Measurements from ENCODE around the gene CRISP2.
A peak's percentile ranks its signal among the peaks of the same experiment; 100 is the strongest.

CRISP2 gene

GRCh38 chr6:49653942-49654341, 59.4 kb downstream of the CRISP2 start:
- DNase-seq (ENCODE audit: low spot score) = no peak

GRCh38 chr6:49653438-49653837, 59.9 kb downstream of the CRISP2 start:
- DNase-seq (ENCODE audit: low spot score) = no peak

- no peak for DNase-seq (ENCODE audit: low spot score)
Observed at GRCh38 chr6:49651239-49651638, 62.1 kb downstream of the CRISP2 start.

- no peak for DNase-seq (ENCODE audit: low spot score)
Observed at GRCh38 chr6:49649988-49650387, 63.4 kb downstream of the CRISP2 start.

- DNase-seq (ENCODE audit: low spot score) = no peak
Observed at GRCh38 chr6:49648036-49648435, 65.3 kb downstream of the CRISP2 start.

- DNase-seq (ENCODE audit: low spot score) = no peak
Observed at GRCh38 chr6:49647476-49647875, 65.9 kb downstream of the CRISP2 start.

GRCh38 chr6:49646942-49647341, 66.4 kb downstream of the CRISP2 start:
- no peak for DNase-seq (ENCODE audit: low spot score)

GRCh38 chr6:49646130-49646824, 67.1 kb downstream of the CRISP2 start:
- DNase-seq (ENCODE audit: low spot score) = peak; percentile 16

- DNase-seq (ENCODE audit: low spot score) = no peak
Observed at GRCh38 chr6:49645139-49645538, 68.2 kb downstream of the CRISP2 start.

All from D341Med (cell line).